OCI-LY7 (cell line): ENCODE data around the gene KRTAP9-7. TPM values are rescaled to one million over a fixed set of nuclear protein-coding genes. Genes with fewer than 3 reads are reported as not detected.

ENCODE experiments used
- BruUV-seq: library from RNA; stranded (reverse); fragments of 400-500 nt; replicated peaks from 2 replicates; lab custom pipeline; 2021; lab: Mats Ljungman, UMichigan
- CTCF ChIA-PET: fragments of 300-600 bp; sonication (Branson Sonifier 250); formaldehyde crosslinking; loops from one replicate; lab custom pipeline; 2022; ENCODE audit warnings: antibody characterized with exemption; ENCODE audit not compliant: unreplicated experiment; lab: Charles Lee
- POLR2A ChIA-PET: fragments of 300-600 bp; sonication (Branson Sonifier 250); formaldehyde crosslinking; loops from one replicate; lab custom pipeline; 2022; ENCODE audit warnings: antibody characterized with exemption; lab: Charles Lee
- DNase-seq: peaks from one replicate; pipeline ENCODE4 v3.0.0-alpha.2; 2015; ENCODE audit warnings: low spot score
- H2AFZ ChIP-seq: fragments of 200-600 bp; sonication (generic), shearing (Covaris generic); 2 replicates; pipeline ENCODE4 v1.6.1; 2014; ENCODE audit warnings: mild to moderate bottlenecking, antibody characterized with exemption, low read length, moderate library complexity
- H3K27ac ChIP-seq: fragments of 200-600 bp; sonication (generic); 2 replicates; pipeline ENCODE4 v1.5.1; 2014; ENCODE audit warnings: mixed run types, low read depth, mild to moderate bottlenecking, moderate library complexity, low read length, inconsistent platforms; ENCODE audit not compliant: poor library complexity, severe bottlenecking
- H3K36me3 ChIP-seq: fragments of 200-600 bp; sonication (generic); 2 replicates; pipeline ENCODE4 v1.6.1; 2014; ENCODE audit warnings: mild to moderate bottlenecking, antibody characterized with exemption, low read length, moderate library complexity, mixed read lengths; ENCODE audit not compliant: insufficient read depth
- H3K4me1 ChIP-seq: fragments of 200-600 bp; sonication (generic); 2 replicates; pipeline ENCODE4 v1.5.1; 2014; ENCODE audit warnings: mild to moderate bottlenecking, low read length; ENCODE audit not compliant: insufficient read depth, poor library complexity, severe bottlenecking
- H3K4me2 ChIP-seq: fragments of 200-600 bp; sonication (generic); 2 replicates; pipeline ENCODE4 v1.6.1; 2014; ENCODE audit warnings: mild to moderate bottlenecking, low read length
- H3K4me3 ChIP-seq: fragments of 200-600 bp; sonication (generic); 2 replicates; pipeline ENCODE4 v1.5.1; 2014; ENCODE audit warnings: mild to moderate bottlenecking, low read depth, low read length; ENCODE audit not compliant: poor library complexity, severe bottlenecking
- H3K79me2 ChIP-seq: fragments of 200-600 bp; sonication (generic); 2 replicates; pipeline ENCODE4 v1.6.1; 2016; ENCODE audit warnings: low read depth, mild to moderate bottlenecking, low read length, moderate library complexity, mixed read lengths; ENCODE audit not compliant: insufficient read depth
- H3K9me2 ChIP-seq: fragments of 200-600 bp; sonication (generic); 2 replicates; pipeline ENCODE4 v1.6.1; 2016; ENCODE audit warnings: mild to moderate bottlenecking, low read length, mixed read lengths; ENCODE audit not compliant: insufficient read depth
- H3K9me3 ChIP-seq: fragments of 200-600 bp; sonication (generic); 2 replicates; pipeline ENCODE4 v1.6.1; 2014; ENCODE audit warnings: mild to moderate bottlenecking, mixed run types, low read length, mixed read lengths
- H4K20me1 ChIP-seq: fragments of 200-600 bp; sonication (generic); 2 replicates; pipeline ENCODE4 v1.6.1; 2014; ENCODE audit warnings: mild to moderate bottlenecking, antibody characterized with exemption, low read length, moderate library complexity, mixed read lengths; ENCODE audit not compliant: insufficient read depth
- CTCF ChIP-seq: fragments of 200-600 bp; sonication (generic); conservative IDR thresholded peaks from 2 replicates; pipeline ENCODE4 v1.5.1; 2014; ENCODE audit warnings: mild to moderate bottlenecking, antibody characterized with exemption, low read length, moderate library complexity, mixed read lengths
- EZH2phosphoT487 ChIP-seq: fragments of 200-600 bp; sonication (generic); IDR thresholded peaks from 2 replicates; pipeline ENCODE4 v1.6.1; 2018; ENCODE audit warnings: low read depth, borderline replicate concordance, mild to moderate bottlenecking, mixed run types, antibody characterized with exemption, low read length, moderate library complexity, mixed read lengths
- intact Hi-C: fragments of 100-400 bp; cut with micrococcal nuclease; formaldehyde crosslinking; loops from one replicate; pipeline ENCODE4 v1.10.0; 2022; ENCODE audit not compliant: unreplicated experiment
- total RNA-seq, 2 experiments: library from RNA; depleted of rRNA in 1 of 2; stranded (reverse); fragments of >200 nt in 1 of 2; shearing (Covaris generic) in 1 of 2; gene quantifications; 2 replicates each; pipeline ENCODE4 v1.2.3, GENCODE V29; 2014 to 2022

Gene KRTAP9-7
- total RNA-seq, 2 experiments from 2014 or later: not detected

DNA sequence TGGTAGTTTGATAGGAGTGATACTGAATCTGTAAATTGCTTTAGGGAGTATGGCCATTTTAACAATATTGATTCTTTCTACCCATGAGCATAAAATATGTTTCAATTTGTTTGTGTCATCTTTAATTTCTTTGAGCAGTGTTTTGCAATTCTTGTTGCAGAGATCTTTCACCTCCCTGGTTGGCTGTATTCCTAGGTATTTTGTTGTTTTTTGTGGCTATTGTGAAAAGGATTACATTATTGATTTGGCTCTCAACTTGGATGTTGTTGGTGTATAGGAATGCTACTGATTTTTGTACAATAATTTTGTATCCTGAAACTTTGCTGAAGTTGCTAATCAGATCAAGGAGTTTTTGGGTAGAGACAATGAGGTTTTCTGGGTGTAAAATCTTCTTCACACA, 17.1 kb upstream of the KRTAP9-7 start:
- Histone ChIP-seq H3K27ac (no peak overlapping the region), H3K4me1 (no peaks in the 10 kb centered on the region), H3K4me3 (no peak overlapping the region), H3K9me3 (no peaks in the 10 kb centered on the region), H3K79me2 (no peaks in the 10 kb centered on the region), H3K36me3 (no peaks in the 10 kb centered on the region), H3K9me2 (no peaks in the 10 kb centered on the region), H4K20me1 (no peaks in the 10 kb centered on the region), H2AFZ (no peak overlapping the region), H3K4me2 (no peak overlapping the region)
- no peak for DNase-seq
- TF ChIP-seq EZH2phosphoT487 (no peak), CTCF (no peak)
- intact Hi-C loops: no loop called here
- CTCF ChIA-PET: no interaction called here
- BruUV-seq: no TSS peak
- POLR2A ChIA-PET: no interaction called here

DNA sequence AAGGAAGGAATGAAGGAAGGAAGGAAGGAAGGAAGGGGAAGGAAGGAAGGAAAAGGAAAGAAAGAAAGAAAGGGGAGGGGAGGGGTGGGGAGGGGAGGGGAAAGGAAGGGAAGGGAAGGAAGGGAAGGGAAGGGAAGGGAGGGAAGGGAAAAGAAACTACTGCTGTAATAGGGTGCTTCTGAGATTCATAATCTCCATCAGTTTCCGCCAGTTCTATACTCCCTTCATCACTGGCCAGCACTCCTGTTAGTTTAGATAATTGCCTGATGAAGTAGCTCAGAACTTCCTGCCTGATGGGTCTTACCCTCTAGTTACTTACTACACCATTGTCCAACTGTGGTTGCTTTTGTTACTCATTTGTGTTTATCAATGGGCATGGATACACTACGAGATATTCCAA, 12.3 kb upstream of the KRTAP9-7 start:
- ChIA-PET CTCF (no interaction called here), POLR2A (no interaction called here)
- H3K4me2 ChIP-seq: no peak overlapping the region
- no peaks in the 10 kb centered on the region for H3K9me3 ChIP-seq
- no peaks in the 10 kb centered on the region for H3K79me2 ChIP-seq
- H2AFZ ChIP-seq: no peak overlapping the region
- H4K20me1 ChIP-seq: no peaks in the 10 kb centered on the region
- DNase-seq: no peak
- TF ChIP-seq EZH2phosphoT487 (no peak), CTCF (no peak)
- H3K9me2 ChIP-seq: no peaks in the 10 kb centered on the region
- no peaks in the 10 kb centered on the region for H3K4me1 ChIP-seq
- intact Hi-C loops: no loop called here
- H3K27ac ChIP-seq: no peak overlapping the region
- H3K4me3 ChIP-seq: no peak overlapping the region
- H3K36me3 ChIP-seq: no peaks in the 10 kb centered on the region
- BruUV-seq: no TSS peak

GRCh38 chr17:41264599-41264998, 10.9 kb upstream of the KRTAP9-7 start:
- no peak overlapping the region for H3K27ac ChIP-seq
- no peak overlapping the region for H3K4me3 ChIP-seq
- H3K9me2 ChIP-seq: no peaks in the 10 kb centered on the region
- no peaks in the 10 kb centered on the region for H3K9me3 ChIP-seq
- POLR2A ChIA-PET: no interaction called here
- H3K79me2 ChIP-seq: no peaks in the 10 kb centered on the region
- no peak overlapping the region for H3K4me2 ChIP-seq
- H3K4me1 ChIP-seq: no peaks in the 10 kb centered on the region
- no TSS peak for BruUV-seq
- TF ChIP-seq EZH2phosphoT487: no peak
- TF ChIP-seq CTCF: no peak
- CTCF ChIA-PET: no interaction called here
- H4K20me1 ChIP-seq: no peaks in the 10 kb centered on the region
- no peak for DNase-seq
- H2AFZ ChIP-seq: no peak overlapping the region
- H3K36me3 ChIP-seq: no peaks in the 10 kb centered on the region
- intact Hi-C loops: no loop called here
